ENCODE data around the gene ARHGEF4.

The ARHGEF4 gene

DNA sequence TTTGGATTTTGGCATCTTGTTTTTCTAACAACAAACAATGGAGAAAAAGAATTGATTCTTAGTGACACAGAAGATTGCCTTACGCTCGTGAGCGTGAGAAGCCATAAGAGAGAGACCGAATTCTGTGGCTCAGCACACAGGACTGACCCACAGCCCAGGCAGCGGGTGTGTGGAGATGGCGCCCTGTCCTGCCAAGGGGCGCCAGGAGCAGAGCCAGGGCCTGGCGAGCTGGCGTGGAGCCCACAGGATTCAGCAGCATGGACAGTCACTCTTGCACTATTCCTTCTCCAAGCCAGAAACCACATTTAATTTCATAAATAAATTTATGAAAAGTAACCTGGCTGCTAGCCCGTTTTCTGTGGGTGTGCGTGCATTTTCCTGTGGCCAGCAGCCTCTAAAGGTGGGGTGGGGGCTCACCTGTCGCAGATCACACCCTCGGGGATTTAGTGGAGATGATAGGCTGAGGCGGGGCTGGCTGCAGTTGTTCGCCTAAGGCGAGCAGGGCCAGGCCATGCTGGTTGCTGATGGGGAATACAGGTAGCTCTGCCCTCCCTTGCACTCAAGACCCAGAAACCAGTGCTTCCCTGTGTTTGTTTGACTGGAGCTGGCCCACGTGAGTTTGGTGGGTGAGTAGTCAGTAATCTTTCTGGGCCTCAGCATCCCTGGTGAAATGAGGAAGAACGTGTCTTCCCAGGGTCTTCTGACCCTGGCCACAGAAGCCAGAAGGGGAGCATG, 210.4 kb downstream of the ARHGEF4 start:
- H3K27me3 ChIP-seq (ENCODE audit: insufficient read depth, low read length): no peaks in the 10 kb centered on the region
- peaks cover 59% of the 10 kb centered on the region for H3K36me3 ChIP-seq (ENCODE audit: insufficient read depth, low read depth, low read length)
- H3K27ac ChIP-seq (ENCODE audit: low read length): no peak overlapping the region
- no peaks in the 10 kb centered on the region for H3K4me1 ChIP-seq (ENCODE audit: insufficient read depth, low read length)
- H3K9ac ChIP-seq (ENCODE audit: low read depth, low read length): no peak overlapping the region
- H3K9me3 ChIP-seq (ENCODE audit: insufficient read depth, low read depth, low read length): no peaks in the 10 kb centered on the region
- no peak overlapping the region for H3K4me3 ChIP-seq (ENCODE audit: low read length)

DNA sequence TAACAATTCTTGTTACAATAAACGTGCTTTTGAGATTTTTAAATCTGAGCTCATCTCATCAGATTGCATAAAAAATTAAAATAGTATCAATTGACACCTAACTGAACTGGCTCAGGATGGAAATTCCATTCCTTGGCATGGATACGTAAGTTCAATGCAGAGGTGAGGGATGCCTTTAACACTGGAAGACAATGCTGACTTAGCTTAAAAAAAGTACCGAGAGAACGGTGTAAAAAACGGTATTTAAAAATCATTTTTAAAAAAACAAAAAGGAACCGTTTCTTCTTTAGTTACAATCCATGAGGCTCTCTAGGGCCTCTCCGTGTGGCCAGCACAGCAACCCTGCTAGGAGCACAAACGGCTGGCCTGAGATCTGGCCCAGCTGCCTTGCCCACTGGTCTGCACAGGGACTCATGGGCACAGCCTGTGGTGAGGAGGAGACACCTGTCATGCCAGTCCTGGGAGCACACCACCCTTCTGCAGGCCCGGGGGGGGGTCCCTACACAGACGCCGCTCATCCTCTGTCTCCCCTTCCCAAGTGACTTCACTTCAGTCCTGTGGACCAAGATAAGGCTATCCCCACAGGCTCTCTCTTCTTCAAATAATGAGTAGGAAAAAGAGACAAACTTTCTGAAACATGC, 211.3 kb downstream of the ARHGEF4 start:
- no peak overlapping the region for H3K27ac ChIP-seq (ENCODE audit: low read length)
- H3K36me3 ChIP-seq (ENCODE audit: insufficient read depth, low read depth, low read length): peaks cover 68% of the 10 kb centered on the region
- no peak overlapping the region for H3K4me3 ChIP-seq (ENCODE audit: low read length)
- no peaks in the 10 kb centered on the region for H3K4me1 ChIP-seq (ENCODE audit: insufficient read depth, low read length)
- no peaks in the 10 kb centered on the region for H3K9me3 ChIP-seq (ENCODE audit: insufficient read depth, low read depth, low read length)
- H3K9ac ChIP-seq (ENCODE audit: low read depth, low read length): no peak overlapping the region
- H3K27me3 ChIP-seq (ENCODE audit: insufficient read depth, low read length): no peaks in the 10 kb centered on the region

DNA sequence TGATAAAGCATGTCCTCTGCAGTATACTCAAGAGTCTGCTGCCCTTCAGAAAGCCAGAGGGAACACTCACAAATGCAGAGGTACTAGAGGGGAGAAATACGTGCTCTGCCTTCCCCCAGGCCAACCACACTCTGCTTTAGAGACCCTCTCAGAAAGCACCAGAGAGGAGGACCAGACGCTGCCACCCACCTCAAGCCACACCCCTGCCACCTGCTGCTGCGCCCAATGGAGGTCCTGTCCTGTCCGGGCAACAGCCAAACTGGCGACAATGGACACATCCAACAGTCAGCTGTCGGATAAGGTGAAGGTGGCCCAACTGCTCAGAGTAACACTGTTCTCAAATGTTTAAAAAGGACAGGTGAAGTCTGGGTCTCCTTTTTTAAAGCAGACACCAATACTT, 211.9 kb downstream of the ARHGEF4 start:
- Histone ChIP-seq H3K27me3 (ENCODE audit: insufficient read depth, low read length) (no peaks in the 10 kb centered on the region), H3K9me3 (ENCODE audit: insufficient read depth, low read depth, low read length) (no peaks in the 10 kb centered on the region), H3K4me3 (ENCODE audit: low read length) (no peak overlapping the region), H3K27ac (ENCODE audit: low read length) (no peak overlapping the region), H3K36me3 (ENCODE audit: insufficient read depth, low read depth, low read length) (peaks cover 74% of the 10 kb centered on the region), H3K9ac (ENCODE audit: low read depth, low read length) (no peak overlapping the region), H3K4me1 (ENCODE audit: insufficient read depth, low read length) (no peaks in the 10 kb centered on the region)

DNA sequence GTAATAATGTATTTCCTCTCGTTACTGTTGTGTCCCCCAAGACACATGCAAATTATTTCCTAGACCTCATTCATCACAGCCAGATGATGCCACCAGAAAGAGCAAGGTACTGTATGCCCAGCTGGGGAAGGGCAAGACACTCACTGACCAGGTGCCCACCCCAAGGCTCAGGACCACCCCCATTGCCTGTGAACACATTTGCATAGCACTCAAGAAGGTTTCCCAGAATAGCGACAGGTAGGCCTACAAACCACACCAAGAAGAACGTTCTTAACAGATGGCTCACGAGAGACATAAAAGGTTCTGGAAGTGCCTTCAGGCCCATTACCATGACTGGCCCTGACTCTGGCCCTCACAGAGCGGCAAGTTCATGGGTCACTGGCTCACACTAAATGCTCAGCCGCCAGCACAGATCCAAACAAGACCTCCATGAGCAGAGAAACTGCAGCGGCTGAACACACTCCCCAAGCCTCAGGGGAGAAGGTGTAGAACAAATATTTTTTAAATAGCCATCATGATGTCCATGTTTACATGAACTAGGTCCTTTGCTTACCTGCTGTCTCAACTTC, 212.5 kb downstream of the ARHGEF4 start:
- no peak overlapping the region for H3K27ac ChIP-seq (ENCODE audit: low read length)
- no peak overlapping the region for H3K9ac ChIP-seq (ENCODE audit: low read depth, low read length)
- peaks cover 80% of the 10 kb centered on the region for H3K36me3 ChIP-seq (ENCODE audit: insufficient read depth, low read depth, low read length)
- no peaks in the 10 kb centered on the region for H3K9me3 ChIP-seq (ENCODE audit: insufficient read depth, low read depth, low read length)
- no peaks in the 10 kb centered on the region for H3K27me3 ChIP-seq (ENCODE audit: insufficient read depth, low read length)
- no peaks in the 10 kb centered on the region for H3K4me1 ChIP-seq (ENCODE audit: insufficient read depth, low read length)
- H3K4me3 ChIP-seq (ENCODE audit: low read length): no peak overlapping the region

DNA sequence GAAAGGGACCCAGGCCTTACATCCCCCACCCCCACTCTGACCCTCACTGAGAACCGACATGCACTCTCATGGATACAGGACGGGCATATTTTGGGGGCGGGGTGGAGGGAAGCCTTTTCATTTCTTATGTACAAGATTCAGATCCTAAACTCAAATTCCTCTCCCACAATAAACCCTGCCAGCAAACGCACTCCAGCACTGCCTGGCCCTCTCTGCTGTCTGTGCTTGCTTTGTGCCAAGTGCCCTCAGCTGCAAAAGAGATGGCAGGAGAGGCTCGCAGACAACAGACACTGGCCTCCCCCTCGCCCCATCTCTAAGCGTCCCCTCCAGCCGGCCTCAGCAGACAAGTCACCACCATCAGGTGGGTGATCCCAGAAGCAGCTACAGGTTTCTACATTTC, 214.2 kb downstream of the ARHGEF4 start:
- Histone ChIP-seq H3K4me1 (ENCODE audit: insufficient read depth, low read length) (no peaks in the 10 kb centered on the region), H3K4me3 (ENCODE audit: low read length) (no peak overlapping the region), H3K9me3 (ENCODE audit: insufficient read depth, low read depth, low read length) (no peaks in the 10 kb centered on the region), H3K27me3 (ENCODE audit: insufficient read depth, low read length) (no peaks in the 10 kb centered on the region), H3K36me3 (ENCODE audit: insufficient read depth, low read depth, low read length) (peaks cover 96% of the 10 kb centered on the region), H3K9ac (ENCODE audit: low read depth, low read length) (no peak overlapping the region), H3K27ac (ENCODE audit: low read length) (no peak overlapping the region)

DNA sequence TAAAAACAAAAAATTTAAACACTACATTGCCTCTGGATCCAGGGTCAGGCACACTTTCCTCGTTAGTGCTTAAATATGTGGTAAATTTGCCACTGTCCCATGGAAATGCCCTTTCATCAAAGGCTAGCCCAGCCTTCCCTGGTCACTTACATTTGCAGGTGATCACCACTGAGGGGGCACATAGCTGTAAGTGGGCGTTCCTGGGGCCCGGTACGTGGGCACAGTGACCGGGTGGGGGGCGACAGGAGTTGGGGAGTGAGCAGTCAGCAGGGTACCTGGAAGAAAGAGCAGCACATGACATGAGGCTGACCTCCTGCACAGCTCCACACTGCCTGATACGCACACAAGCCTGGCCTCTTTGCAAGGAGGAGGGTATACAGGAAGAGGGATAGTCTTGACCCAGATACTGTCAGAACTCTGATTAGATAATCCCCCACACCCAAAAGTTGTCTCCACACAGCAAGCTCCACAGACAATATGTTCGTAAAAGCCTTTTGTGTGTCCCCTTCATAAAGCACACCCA, 216.1 kb downstream of the ARHGEF4 start:
- H3K4me1 ChIP-seq (ENCODE audit: insufficient read depth, low read length): no peaks in the 10 kb centered on the region
- no peak overlapping the region for H3K4me3 ChIP-seq (ENCODE audit: low read length)
- H3K9me3 ChIP-seq (ENCODE audit: insufficient read depth, low read depth, low read length): no peaks in the 10 kb centered on the region
- no peaks in the 10 kb centered on the region for H3K27me3 ChIP-seq (ENCODE audit: insufficient read depth, low read length)
- peaks cover 97% of the 10 kb centered on the region for H3K36me3 ChIP-seq (ENCODE audit: insufficient read depth, low read depth, low read length)
- H3K9ac ChIP-seq (ENCODE audit: low read depth, low read length): no peak overlapping the region
- no peak overlapping the region for H3K27ac ChIP-seq (ENCODE audit: low read length)

DNA sequence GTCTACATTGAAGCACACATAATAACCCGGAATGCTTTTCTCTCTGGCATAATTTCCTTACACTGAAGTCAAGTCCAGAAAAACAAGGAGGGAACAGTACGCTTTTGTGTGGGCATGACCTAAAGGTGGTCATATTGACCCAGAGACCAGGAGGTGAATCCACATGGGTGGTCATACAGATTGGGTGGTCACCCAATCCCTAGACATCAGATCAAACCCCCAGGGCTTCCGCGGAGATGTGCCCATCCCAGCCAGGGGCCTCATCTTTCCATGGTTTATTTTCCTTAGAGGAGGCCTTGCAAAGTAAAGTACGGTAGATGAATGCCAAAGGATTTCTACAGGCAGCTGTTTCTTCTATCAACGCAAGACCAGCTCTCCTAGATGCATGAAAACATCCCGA, 217.8 kb downstream of the ARHGEF4 start:
- H3K9me3 ChIP-seq (ENCODE audit: insufficient read depth, low read depth, low read length): no peaks in the 10 kb centered on the region
- H3K9ac ChIP-seq (ENCODE audit: low read depth, low read length): no peak overlapping the region
- H3K4me1 ChIP-seq (ENCODE audit: insufficient read depth, low read length): no peaks in the 10 kb centered on the region
- H3K27ac ChIP-seq (ENCODE audit: low read length): no peak overlapping the region
- H3K36me3 ChIP-seq (ENCODE audit: insufficient read depth, low read depth, low read length): peaks cover 97% of the 10 kb centered on the region
- no peaks in the 10 kb centered on the region for H3K27me3 ChIP-seq (ENCODE audit: insufficient read depth, low read length)
- H3K4me3 ChIP-seq (ENCODE audit: low read length): no peak overlapping the region

DNA sequence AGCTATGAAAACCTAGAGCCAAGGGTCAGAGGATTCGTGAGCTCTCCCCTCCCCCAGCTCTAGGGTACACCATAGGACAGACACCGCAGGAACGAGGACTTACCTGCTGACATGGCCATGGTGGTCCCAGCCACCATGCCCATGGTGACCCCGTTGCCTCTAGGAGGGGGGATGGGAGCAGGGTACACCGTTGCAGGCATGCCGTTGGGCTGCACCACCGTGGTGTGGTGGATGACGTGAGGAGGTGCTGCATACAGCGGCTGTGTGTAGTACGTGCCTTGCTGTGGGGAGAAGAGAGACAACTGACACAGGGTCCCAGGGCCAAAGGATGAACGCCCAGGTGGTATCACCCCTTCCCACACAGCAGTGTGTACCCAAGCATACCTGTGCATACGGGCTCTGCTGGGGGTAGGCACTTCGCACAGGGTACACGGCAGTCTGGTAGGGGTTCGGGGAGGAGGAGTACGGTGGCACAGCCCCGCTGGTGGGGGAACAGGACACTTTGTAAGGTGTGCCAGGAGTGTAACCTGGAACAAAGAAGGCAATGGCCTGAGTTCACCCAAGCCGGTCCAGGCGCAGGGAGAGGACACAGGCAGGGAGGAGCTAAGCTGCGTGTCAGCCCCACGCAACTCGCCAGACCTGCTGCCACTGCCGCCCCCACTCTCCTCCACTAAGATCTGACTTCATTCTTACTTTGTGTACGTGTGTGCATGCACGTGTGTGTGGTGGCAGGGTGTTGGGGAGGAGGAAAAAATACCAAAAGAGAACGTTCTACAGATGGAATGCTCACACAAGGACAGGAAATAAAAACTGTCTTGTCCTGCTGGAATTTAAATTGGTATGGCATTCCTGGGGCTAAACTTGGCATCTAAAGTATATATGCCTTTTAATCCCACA, 218.7 kb downstream of the ARHGEF4 start:
- peaks cover 97% of the 10 kb centered on the region for H3K36me3 ChIP-seq (ENCODE audit: insufficient read depth, low read depth, low read length)
- H3K27ac ChIP-seq (ENCODE audit: low read length): no peak overlapping the region
- H3K9ac ChIP-seq (ENCODE audit: low read depth, low read length): no peak overlapping the region

DNA sequence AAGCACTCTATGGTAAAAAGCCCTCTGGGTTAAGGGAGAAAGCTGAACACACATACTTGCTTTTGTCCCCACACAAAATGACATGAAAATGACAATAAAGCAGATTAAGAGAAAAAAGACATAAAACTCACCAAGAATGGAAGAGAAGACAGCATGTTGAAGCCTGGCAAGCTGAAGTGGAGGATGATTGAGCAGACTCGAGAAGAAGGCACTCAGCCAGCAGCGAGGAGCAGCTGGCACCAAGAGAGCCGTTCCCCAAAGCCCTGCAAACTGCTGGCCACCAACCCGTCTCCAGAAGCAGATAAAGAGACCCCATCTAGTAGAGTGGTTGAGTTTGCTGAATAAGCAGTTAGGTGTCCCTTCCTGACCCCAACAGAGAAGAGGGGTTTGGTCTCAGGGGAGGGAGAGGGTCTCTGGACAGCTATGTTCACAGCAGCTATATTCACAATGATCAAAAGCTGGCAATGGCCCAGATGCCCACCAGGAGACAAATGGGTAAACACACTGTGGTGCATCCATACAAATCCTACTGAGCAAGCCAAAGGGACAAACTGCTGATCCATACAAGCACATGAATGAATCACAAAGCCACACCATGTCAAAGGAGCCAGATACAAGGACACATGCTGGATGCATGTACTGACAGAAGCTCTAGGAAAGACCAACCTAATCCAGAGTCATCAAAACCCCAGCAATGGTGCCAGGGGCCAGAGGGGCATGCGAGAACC, 219.7 kb downstream of the ARHGEF4 start:
- H3K27ac ChIP-seq (ENCODE audit: low read length): no peak overlapping the region
- no peaks in the 10 kb centered on the region for H3K4me1 ChIP-seq (ENCODE audit: insufficient read depth, low read length)
- H3K9ac ChIP-seq (ENCODE audit: low read depth, low read length): no peak overlapping the region
- H3K27me3 ChIP-seq (ENCODE audit: insufficient read depth, low read length): no peaks in the 10 kb centered on the region
- H3K36me3 ChIP-seq (ENCODE audit: insufficient read depth, low read depth, low read length): peaks cover 94% of the 10 kb centered on the region
- H3K9me3 ChIP-seq (ENCODE audit: insufficient read depth, low read depth, low read length): no peaks in the 10 kb centered on the region
- no peak overlapping the region for H3K4me3 ChIP-seq (ENCODE audit: low read length)

More for the DNA sequence above, 218.7 kb downstream of the ARHGEF4 start:
- Histone ChIP-seq H3K9me3 (ENCODE audit: insufficient read depth, low read depth, low read length) (no peaks in the 10 kb centered on the region), H3K27me3 (ENCODE audit: insufficient read depth, low read length) (no peaks in the 10 kb centered on the region), H3K4me3 (ENCODE audit: low read length) (no peak overlapping the region), H3K4me1 (ENCODE audit: insufficient read depth, low read length) (no peaks in the 10 kb centered on the region)

DNA sequence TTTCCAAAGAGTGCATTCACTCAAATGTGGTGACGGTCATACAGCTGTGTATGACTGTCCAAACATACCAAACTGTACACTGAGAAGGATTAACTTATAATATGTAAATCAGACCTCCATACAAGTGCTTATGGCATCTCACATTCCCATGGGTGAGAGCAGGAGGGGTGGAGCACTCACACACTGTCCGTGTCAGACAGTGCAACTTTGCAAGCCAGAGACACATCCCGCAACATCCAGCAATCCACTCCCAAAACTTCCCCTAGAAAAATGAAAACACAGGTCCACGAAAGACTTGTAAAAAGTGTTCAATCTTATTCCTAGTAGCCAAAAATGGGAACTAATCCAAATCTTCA, 220.2 kb downstream of the ARHGEF4 start:
- no peaks in the 10 kb centered on the region for H3K27me3 ChIP-seq (ENCODE audit: insufficient read depth, low read length)
- no peaks in the 10 kb centered on the region for H3K9me3 ChIP-seq (ENCODE audit: insufficient read depth, low read depth, low read length)
- H3K36me3 ChIP-seq (ENCODE audit: insufficient read depth, low read depth, low read length): peaks cover 94% of the 10 kb centered on the region
- no peaks in the 10 kb centered on the region for H3K4me1 ChIP-seq (ENCODE audit: insufficient read depth, low read length)
- no peak overlapping the region for H3K4me3 ChIP-seq (ENCODE audit: low read length)
- H3K27ac ChIP-seq (ENCODE audit: low read length): no peak overlapping the region
- no peak overlapping the region for H3K9ac ChIP-seq (ENCODE audit: low read depth, low read length)

Data from iPS-20b (cell line).